M059J (cell line): Measurements from ENCODE around the gene SH3RF3. TPM values are rescaled to one million over a fixed set of nuclear protein-coding genes. Genes with fewer than 3 reads are reported as not detected.

ENCODE experiments used
- DNase-seq: peaks from one replicate; pipeline ENCODE4 v3.0.0-alpha.2; 2012; ENCODE audit warnings: low read depth
- total RNA-seq: library from RNA; depleted of rRNA; stranded (reverse); fragments of >200 nt; shearing (Covaris generic); gene quantifications from 2 replicates; pipeline ENCODE4 v1.2.3, GENCODE V29; 2014

The SH3RF3 gene
- total RNA-seq, 1 experiment from 2014 or later: 2.5 TPM

DNA sequence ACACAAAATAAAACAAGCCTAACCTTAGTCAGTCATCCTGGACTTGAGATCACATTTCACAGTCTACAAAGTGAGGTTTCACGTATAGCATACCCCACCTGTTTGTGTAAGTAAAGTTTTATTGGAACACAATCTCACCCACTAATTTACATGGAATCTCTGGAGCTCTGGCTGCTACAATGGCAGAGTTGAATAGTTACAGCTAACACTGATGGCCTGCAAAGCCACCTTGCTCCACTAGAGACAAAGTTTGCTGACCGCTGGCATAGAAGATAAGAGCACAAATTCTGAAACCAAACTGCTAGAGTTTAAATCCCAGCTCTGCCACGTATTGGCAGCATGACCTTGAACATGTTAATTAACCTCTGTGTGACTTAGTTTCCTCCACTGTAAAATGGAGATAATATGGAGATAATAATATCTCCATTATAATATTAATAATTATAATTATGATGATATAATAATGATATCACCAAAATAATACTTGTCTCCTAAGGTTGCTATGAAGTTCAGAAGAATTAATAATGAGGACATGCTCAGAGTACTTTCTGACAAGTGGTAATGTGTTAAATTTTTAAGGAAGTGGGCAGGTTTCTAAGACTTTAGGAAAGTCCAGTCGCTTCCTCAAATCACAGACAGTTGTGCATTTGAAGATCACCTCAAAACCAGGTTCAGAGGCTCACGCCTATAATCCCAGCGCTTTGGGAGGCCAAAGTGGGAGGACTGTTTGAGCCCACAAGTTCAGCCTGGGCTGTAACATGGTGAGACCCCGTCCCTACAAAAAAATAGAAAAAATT, 204.6 kb downstream of the SH3RF3 start:
- DNase-seq: peak; percentile 53

- peak; percentile 85 for DNase-seq
These were observed 206.7 kb downstream of the SH3RF3 start for GRCh38 chr2:109335631-109336176.

GRCh38 chr2:109336296-109336695, 207.3 kb downstream of the SH3RF3 start:
- DNase-seq: no peak

DNA sequence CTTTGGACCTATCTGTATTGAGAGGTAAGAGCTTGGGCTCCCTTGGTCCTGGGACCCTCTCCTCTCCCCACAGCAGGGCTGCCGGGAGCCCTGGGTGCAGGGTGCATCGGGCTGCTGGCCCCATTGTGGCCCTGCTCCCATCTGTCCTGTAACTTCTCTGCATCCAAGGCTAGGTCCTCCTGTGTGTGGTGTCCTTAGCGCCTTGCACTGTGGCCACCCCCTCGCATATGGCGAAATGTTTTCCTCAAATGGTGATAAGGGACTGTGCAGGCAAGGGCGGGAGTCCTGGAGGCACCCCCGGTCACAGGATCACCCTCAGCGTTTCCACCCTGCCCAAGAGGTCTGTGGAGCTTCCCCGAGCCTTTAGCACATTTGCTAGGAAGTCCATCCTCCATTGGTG, 208.2 kb downstream of the SH3RF3 start:
- DNase-seq: no peak

DNA sequence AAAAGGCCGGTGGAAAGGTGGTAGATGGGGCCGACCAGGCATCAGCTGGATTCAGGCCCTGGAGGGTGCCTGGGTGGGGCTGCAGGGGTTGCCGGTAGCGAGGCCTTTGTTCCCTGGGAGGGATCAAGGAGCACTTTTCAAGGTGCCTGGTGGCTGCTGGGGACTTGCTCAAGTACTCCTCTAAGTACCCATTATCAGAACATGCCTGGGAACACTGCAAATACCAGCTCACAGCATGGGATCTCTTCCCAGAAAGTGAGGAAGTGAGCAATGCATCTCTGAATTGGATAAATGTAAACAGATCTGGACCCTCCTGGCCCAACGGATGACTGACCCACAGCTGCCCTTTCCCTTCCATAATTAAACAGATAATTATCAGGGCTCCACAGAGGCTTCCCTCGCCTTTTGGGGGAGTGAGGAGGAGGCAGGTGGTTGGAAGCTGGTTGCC, 210.5 kb downstream of the SH3RF3 start:
- peak; percentile 89 for DNase-seq

DNA sequence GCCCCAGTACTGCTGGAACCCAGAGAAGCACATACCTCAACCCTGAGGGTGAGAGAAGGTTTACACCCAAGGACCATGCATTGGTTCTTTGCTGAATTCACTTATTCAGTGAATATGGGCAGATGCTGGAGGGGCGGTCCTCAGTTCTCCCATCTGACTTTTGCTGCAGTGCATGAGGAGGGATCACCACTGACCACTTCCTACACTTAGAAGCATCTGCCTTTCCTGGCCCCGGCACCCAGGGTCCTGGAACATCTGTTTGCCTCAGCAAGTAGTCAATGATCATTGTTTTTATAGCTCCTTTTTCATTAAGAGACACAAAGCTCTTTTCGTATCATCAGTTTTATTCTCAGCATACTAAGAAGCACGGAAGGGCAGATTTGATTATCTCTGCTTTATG, 211.4 kb downstream of the SH3RF3 start:
- DNase-seq: no peak

GRCh38 chr2:109341355-109342255, 212.6 kb downstream of the SH3RF3 start:
- peak; percentile 59 for DNase-seq

GRCh38 chr2:109342256-109342850, 213.3 kb downstream of the SH3RF3 start:
- no peak for DNase-seq

- DNase-seq: no peak
These were observed 213.9 kb downstream of the SH3RF3 start for GRCh38 chr2:109342930-109343329.

DNA sequence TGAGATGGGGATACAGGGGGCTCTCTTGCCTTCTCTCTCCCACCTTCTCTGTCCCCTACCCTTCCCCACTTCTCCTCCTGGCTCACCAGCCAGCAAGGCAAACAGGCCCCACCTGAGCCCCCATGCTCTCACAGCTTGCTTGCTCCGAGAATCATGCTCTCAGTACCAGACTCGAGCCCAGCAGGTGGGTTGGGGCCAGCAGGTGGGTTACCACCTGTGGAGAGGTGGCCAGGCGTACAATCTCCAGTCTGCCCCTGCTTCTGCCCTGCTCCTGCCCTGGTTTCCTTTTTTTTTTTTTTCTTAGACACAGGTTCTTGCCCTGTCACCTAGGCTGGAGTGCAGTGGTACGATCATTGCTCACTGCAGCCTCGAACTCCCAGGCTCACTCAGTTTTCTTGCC, 214.5 kb downstream of the SH3RF3 start:
- no peak for DNase-seq

DNA sequence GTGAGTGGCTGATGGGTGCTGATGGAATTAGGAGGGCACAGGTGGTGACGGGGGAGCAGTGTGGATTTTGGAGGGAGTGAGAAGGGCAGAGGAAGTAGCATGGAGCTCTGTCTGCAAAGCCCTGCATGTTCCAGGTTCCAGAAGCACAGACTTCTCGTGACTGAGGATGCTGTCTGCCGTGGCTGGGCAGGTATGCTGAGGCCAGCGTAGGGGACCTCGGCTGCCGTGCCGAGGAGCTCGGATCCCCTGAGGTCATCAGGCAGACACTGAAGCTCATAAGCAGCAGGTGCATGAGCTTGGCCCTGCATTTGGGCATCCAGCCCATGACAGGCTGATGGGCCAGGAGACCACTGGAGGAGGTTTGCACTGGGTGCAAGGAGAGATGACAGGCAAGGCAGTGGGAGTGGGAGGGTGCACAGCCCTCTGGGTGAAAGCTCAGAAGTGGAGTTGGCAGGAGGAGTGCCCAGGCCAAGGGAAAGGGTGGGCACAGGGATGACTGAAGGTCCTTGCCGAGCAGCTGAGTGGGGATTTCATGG, 215.3 kb downstream of the SH3RF3 start:
- DNase-seq: no peak

- no peak for DNase-seq
These were observed 216.1 kb downstream of the SH3RF3 start for GRCh38 chr2:109345091-109345490.

- DNase-seq: no peak
These were observed 216.9 kb downstream of the SH3RF3 start for GRCh38 chr2:109345653-109346480.

- no peak for DNase-seq
These were observed 217.7 kb downstream of the SH3RF3 start for GRCh38 chr2:109346601-109347228.

DNA sequence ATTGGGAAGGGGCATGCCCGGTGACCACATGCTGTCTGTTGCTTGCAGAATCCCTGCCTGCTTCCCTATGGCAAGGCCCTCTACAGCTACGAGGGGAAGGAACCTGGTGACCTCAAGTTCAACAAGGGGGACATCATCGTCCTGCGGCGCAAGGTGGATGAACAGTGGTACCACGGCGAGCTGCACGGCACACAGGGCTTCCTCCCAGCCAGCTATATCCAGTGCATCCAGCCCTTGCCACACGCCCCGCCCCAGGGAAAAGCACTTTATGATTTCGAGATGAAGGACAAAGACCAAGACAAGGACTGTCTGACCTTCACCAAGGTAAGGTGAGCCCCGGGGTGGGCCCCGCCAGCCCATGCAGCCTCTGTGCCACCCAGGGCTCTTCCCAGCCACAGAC, 218.6 kb downstream of the SH3RF3 start:
- DNase-seq: no peak

DNA sequence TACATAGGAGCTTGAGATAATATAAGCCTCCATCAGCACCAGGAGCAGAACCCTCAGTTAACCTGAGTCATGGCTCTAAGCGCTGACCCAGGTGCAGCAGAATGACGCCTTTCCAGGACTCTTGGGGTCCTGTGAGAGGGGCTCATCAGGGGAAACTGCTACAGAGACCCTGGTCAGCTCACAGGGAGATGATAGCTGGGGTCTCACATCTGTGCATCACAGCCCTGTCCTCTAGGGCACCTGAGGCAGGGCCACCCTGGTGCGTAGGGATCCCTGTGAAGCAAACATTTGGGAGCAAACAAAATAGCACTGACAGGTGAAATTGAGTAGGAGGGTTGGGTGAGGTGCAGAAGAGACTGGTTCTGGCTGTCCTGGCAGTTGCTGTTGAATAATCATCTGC, 219.2 kb downstream of the SH3RF3 start:
- DNase-seq: no peak

DNA sequence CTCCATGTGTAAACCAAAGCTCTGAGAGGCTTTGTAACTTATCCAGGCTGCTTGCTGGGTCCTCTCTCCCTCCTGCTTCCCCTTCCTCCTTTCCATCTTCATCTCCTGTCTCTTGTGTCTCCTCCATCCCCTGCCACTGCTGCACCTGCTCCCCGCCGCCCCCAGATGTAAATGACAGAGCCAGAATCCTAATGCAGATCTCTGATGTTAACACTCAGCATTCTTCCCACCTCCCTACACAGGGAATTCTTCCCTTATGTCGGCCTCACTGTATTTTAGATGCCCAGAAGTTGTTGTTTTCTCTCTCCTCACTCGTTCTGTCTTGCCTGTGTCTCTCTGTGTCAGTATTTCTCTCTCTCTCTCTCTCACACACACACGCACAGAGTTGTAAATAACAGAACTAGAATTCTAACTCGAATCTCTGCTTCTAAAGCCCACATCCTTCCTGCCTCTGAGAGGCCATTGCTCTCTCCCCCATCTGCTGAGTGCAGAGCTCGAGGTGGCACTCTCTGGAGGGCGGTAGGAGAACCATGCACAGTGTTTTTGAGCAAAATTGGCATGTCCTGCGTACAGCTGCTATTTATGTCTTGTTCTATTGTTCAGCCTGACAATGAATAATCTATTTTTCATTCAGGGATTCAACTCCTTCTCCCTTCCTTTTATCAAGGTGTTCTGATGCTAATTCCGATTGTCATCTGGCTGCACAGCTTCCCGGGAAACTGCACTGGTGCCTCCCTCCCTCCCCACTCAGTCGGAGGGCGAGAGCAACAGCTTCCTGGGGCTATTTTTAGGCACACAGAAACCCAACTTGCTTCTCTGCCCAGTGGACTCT, 219.9 kb downstream of the SH3RF3 start:
- no peak for DNase-seq

DNA sequence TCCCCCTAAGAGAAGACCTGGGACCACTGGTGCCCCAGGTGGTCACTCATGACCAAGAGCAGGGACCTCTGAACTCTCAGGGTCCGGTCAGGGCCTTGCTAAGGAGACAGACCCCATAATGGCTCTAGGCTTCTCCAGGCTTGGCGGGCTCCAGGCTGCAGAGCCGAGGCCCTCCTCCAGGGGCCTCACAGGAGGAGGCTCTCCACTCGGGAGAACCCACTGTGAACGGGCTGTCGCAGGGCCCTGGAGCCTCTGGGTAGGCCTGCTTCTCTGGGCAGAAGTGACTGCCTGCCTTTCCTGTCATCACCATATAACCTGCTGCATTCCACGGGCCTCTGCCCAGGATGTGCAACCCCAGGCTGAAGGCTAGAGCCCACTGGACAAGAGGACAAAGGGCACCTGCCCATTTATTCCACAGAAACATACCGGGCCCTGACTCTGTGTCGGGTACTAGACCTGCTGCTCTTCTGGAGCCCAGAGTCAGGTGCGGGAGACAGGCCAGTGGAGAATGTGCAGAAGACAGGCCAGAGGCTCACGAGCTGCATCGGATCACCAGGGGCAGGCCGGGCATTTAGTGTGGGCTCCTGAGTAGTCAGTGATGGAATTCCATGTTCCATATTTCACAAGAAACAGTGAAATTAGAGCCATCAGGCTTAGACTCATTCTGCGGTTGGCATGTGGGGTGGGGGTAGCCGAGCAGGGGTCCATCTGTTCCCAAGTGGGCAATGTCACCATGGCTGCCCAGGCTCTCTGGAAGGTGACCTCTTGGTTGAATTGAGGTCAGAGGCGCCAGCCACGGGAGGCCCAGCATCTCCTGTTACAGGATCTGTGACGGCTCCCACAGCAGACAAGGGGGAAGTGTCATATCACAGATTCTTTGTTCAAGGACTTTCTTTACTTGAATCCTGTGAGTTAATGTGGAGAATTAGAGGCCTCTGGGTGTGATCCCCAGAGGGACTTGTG, 220.8 kb downstream of the SH3RF3 start:
- DNase-seq: no peak
